ENCODE measurements around the gene PRAMEF20.
A peak's percentile ranks its signal among the peaks of the same experiment; 100 is the strongest.

The PRAMEF20 gene

GRCh38 chr1:13462682-13463081 lies 52.4 kb downstream of the PRAMEF20 start:
- no peak for DNase-seq (ENCODE audit: low spot score)

GRCh38 chr1:13465515-13465914 lies 55.3 kb downstream of the PRAMEF20 start:
- DNase-seq (ENCODE audit: low spot score): no peak

GRCh38 chr1:13469343-13469742 lies 59.1 kb downstream of the PRAMEF20 start:
- DNase-seq (ENCODE audit: low spot score): peak; percentile 71

Measured in NAMALWA (cell line).